Tibial nerve (tissue), 4 donors: ENCODE results near the gene PKD2L2. TPM values are rescaled to one million over a fixed set of nuclear protein-coding genes. Genes with fewer than 3 reads are reported as not detected.

Source experiments
- DNase-seq, 2 donors: peaks; one replicate each; pipeline ENCODE4 v3.0.0-alpha.2; 2019; ENCODE audit warnings: low spot score in 2 of 2
- H3K27ac ChIP-seq, 4 donors: fragments of 200-600 bp; sonication (generic) in 3 of 4; one replicate each; pipeline ENCODE4 v1.5.1; 2017 to 2019; ENCODE audit warnings: mild to moderate bottlenecking in 1 of 4
- H3K27me3 ChIP-seq, 2 donors: fragments of 200-600 bp; sonication (generic) in 1 of 2; one replicate each; pipeline versions ENCODE4 v1.5.1 to v1.6.0; 2017 to 2019
- H3K36me3 ChIP-seq, 3 donors: fragments of 200-600 bp; sonication (generic); one replicate each; pipeline ENCODE4 v1.5.1; 2018 to 2019
- H3K4me1 ChIP-seq, 4 donors: fragments of 200-600 bp; sonication (generic) in 3 of 4; one replicate each; pipeline ENCODE4 v1.5.1; 2017 to 2019
- H3K4me3 ChIP-seq, 4 donors: fragments of 200-600 bp; sonication (generic) in 3 of 4; one replicate each; pipeline ENCODE4 v1.5.1; 2017 to 2019; ENCODE audit warnings: mild to moderate bottlenecking in 1 of 4, moderate library complexity in 1 of 4
- H3K9me3 ChIP-seq, 4 donors: fragments of 200-600 bp; sonication (generic) in 3 of 4; one replicate each; pipeline ENCODE4 v1.5.1; 2017 to 2019
- CTCF ChIP-seq, 5 experiments: fragments of 200-600 bp in 3 of 5; fragments of 450-650 bp in 2 of 5; sonication (generic) in 3 of 5; IDR thresholded peaks; one replicate each; pipeline ENCODE4 v1.5.1; 2016 to 2019; ENCODE audit warnings: antibody characterized with exemption in 5 of 5, mild to moderate bottlenecking in 3 of 5, moderate library complexity in 2 of 5
- EP300 ChIP-seq, 2 donors: sonication (generic); formaldehyde crosslinking; IDR thresholded peaks; one replicate each; pipeline ENCODE4 v1.6.1; 2017; ENCODE audit warnings: antibody characterized with exemption in 2 of 2, mild to moderate bottlenecking in 1 of 2
- POLR2A ChIP-seq, 2 donors: fragments of 450-650 bp; IDR thresholded peaks; one replicate each; pipeline ENCODE4 v1.6.1; 2017; ENCODE audit warnings: antibody characterized with exemption in 2 of 2, mild to moderate bottlenecking in 2 of 2, moderate library complexity in 2 of 2
- WGBS, 2 donors: methylation state at CpG; one replicate each; pipeline ENCODE4 v1.1.5; 2018; 5-methylcytosine and 5-hydroxymethylcytosine counted together
- total RNA-seq, 4 donors: library from RNA; depleted of rRNA; stranded (reverse); fragments of >200 nt; gene quantifications; one replicate each; pipeline ENCODE4 v1.1.0, GENCODE V29; 2016

The PKD2L2 gene
- total RNA-seq, 4 donors from 2014 or later, result not detected

- TF ChIP-seq EP300 (IDR thresholded peaks at IDR 0.05), result no peak
- no peak for TF ChIP-seq POLR2A (IDR thresholded peaks at IDR 0.05)
- no peak for TF ChIP-seq CTCF (IDR thresholded peaks at IDR 0.05)
- WGBS, 2 donors, result 88 to 93% methylated on average over 1 of the region's 1 CpG
- H3K36me3 ChIP-seq, result no peaks in the 10 kb centered on the region
- no peaks in the 10 kb centered on the region for H3K27me3 ChIP-seq
- no peak overlapping the region for H3K4me3 ChIP-seq
- no peaks in the 10 kb centered on the region for H3K9me3 ChIP-seq
- no peak overlapping the region for H3K27ac ChIP-seq
- H3K4me1 ChIP-seq, result peaks cover 0 to 22% (median 2%) of the 10 kb centered on the region in 4 donors
- DNase-seq, result no peak
Observed at GRCh38 chr5:137890845-137891244, 1.6 kb downstream of the PKD2L2 start.

DNA sequence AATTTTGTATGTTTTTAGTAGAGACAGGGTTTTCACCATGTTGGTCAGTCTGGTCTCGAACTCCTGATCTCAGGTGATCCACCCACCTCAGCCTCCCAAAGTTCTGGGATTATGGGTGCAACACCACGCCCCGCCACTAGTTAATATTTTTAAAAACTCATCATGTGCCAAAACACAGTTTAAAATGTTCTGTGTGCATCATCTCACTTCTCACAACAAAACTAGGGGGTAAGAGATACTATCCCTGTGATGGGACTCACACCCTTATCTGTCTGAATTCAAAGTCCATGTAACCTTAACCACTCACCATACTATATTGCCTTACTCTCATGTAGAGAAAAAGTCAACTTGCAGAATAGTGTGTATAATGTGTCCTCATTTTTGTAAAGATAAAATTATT is 2.6 kb downstream of the PKD2L2 start:
- H3K4me3 ChIP-seq, result no peak overlapping the region
- WGBS, 2 donors, result 88 to 95% methylated on average over 3 of the region's 3 CpGs
- H3K36me3 ChIP-seq, result no peaks in the 10 kb centered on the region
- H3K27me3 ChIP-seq, result no peaks in the 10 kb centered on the region
- TF ChIP-seq CTCF (IDR thresholded peaks at IDR 0.05) (no peak), POLR2A (IDR thresholded peaks at IDR 0.05) (no peak), EP300 (IDR thresholded peaks at IDR 0.05) (no peak)
- no peaks in the 10 kb centered on the region for H3K9me3 ChIP-seq
- DNase-seq, result no peak
- H3K4me1 ChIP-seq, result peaks cover 0 to 22% (median 0%) of the 10 kb centered on the region in 4 donors
- no peak overlapping the region for H3K27ac ChIP-seq

GRCh38 chr5:137894586-137894985 is 5.3 kb downstream of the PKD2L2 start:
- Histone ChIP-seq H3K27ac (no peak overlapping the region), H3K9me3 (no peaks in the 10 kb centered on the region), H3K27me3 (no peaks in the 10 kb centered on the region), H3K4me3 (no peak overlapping the region), H3K36me3 (no peaks in the 10 kb centered on the region), H3K4me1 (peaks cover 0 to 3% (median 0%) of the 10 kb centered on the region in 4 donors)
- TF ChIP-seq POLR2A (IDR thresholded peaks at IDR 0.05) (no peak), EP300 (IDR thresholded peaks at IDR 0.05) (no peak), CTCF (IDR thresholded peaks at IDR 0.05) (no peak)
- DNase-seq, result no peak

DNA sequence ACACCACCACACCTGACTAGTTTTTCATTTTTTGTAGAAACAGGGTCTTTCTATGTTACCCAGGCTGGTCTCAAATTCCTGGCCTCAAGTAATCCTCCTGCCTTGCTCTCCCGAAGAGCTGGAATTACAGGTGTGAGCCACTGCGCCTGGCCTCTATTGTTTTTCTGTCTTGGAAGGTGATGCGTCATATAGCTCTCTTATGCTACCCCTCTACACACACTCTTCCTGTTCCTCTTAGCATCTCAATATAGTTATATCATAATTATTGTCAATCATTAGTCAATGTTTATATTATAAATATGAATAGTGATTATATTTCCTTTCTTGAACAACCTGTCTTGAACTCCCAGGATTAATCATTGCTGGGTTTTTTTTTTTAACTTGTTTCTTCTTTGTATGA is 7.3 kb downstream of the PKD2L2 start:
- TF ChIP-seq EP300 (IDR thresholded peaks at IDR 0.05) (no peak), POLR2A (IDR thresholded peaks at IDR 0.05) (no peak), CTCF (IDR thresholded peaks at IDR 0.05) (no peak)
- H3K4me1 ChIP-seq, result peaks cover 0 to 4% (median 0%) of the 10 kb centered on the region in 4 donors
- WGBS, 2 donors, result 89 to 98% methylated on average over 3 of the region's 3 CpGs
- no peak for DNase-seq
- no peaks in the 10 kb centered on the region for H3K27me3 ChIP-seq
- H3K9me3 ChIP-seq, result no peaks in the 10 kb centered on the region
- no peak overlapping the region for H3K4me3 ChIP-seq
- H3K27ac ChIP-seq, result no peak overlapping the region
- H3K36me3 ChIP-seq, result no peaks in the 10 kb centered on the region

DNA sequence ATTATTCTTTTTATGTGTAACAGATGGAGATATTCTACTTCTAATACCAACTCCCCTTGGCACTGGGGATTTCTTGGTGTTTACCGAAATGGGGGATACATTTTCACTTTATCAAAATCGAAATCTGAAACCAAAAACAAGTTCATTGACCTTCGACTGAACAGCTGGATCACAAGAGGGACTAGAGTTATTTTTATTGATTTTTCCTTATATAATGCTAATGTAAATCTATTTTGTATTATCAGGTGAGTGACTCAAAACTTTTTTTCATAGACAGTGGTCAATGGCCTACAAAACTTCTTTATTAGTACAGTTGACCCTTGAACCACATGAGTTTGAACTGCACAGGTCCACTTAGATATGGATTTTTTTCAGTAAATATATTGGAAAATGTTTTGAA is 10.2 kb downstream of the PKD2L2 start:
- Histone ChIP-seq H3K27me3 (no peaks in the 10 kb centered on the region), H3K27ac (no peak overlapping the region), H3K4me3 (no peak overlapping the region), H3K36me3 (no peaks in the 10 kb centered on the region), H3K4me1 (peaks cover 0 to 4% (median 0%) of the 10 kb centered on the region in 4 donors), H3K9me3 (no peaks in the 10 kb centered on the region)
- DNase-seq, result no peak
- TF ChIP-seq CTCF (IDR thresholded peaks at IDR 0.05) (no peak), EP300 (IDR thresholded peaks at IDR 0.05) (no peak), POLR2A (IDR thresholded peaks at IDR 0.05) (no peak)
- 86 to 92% methylated on average over 3 of the region's 3 CpGs for WGBS, 2 donors
